ENCODE results near the gene LIPT2.
"Not testable (repeated sequence)": the region's sequence is repeated elsewhere in the genome, so short reads cannot be mapped to it uniquely, and the experiment has no call there.

The LIPT2 gene

DNA sequence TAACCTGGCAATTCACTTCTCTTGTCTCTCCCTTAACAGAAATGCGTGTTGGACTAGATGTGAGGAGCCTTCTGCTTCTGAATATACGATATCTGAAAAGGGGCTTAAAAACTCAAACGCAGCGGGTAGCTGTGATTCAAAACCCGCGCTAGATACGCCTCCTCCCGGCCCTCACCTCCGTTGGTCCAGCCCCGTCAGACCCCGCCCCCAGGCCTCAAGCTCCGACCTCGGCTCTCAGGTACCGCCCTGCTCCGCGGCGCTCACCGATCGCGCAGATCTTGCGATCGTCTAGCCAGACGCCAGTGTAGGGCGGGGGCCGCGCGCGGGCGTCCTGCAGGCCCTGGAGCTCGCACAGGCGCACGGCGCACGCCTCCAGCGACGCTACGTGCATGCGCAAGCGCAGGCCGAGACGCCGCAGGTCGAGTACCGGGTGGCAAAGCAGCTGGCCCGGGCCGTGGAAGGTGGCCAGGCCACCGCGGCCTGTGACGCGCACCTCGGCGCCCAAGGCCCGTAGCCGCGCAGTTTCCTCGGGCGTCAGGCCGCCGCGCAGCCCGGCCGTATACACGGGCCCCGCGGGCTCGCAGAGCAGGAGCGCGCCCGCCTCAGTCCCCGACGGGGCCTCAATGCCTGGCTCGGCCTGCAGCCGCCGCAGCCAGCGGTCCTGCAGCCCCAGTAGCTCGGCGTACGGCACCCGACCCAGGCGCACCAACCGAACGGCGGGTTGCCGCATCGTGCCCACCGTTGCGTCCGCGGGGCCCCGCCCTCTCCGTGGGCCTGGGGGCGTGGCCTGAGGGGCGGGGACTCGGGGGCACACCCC lies at the start of gene LIPT2:
LIPT2 (minus strand) TSS at position 751 of the 817 bp plus-strand sequence; CDS start at position 730, 21 bp downstream.
- peak; percentile 100 for DNase-seq (ENCODE audit: low read depth)
- peak within 1 kb of the TSS; percentile 76 for H3K4me3 ChIP-seq (ENCODE audit: low read depth, low read length)
- TF ChIP-seq, protein P1, sequence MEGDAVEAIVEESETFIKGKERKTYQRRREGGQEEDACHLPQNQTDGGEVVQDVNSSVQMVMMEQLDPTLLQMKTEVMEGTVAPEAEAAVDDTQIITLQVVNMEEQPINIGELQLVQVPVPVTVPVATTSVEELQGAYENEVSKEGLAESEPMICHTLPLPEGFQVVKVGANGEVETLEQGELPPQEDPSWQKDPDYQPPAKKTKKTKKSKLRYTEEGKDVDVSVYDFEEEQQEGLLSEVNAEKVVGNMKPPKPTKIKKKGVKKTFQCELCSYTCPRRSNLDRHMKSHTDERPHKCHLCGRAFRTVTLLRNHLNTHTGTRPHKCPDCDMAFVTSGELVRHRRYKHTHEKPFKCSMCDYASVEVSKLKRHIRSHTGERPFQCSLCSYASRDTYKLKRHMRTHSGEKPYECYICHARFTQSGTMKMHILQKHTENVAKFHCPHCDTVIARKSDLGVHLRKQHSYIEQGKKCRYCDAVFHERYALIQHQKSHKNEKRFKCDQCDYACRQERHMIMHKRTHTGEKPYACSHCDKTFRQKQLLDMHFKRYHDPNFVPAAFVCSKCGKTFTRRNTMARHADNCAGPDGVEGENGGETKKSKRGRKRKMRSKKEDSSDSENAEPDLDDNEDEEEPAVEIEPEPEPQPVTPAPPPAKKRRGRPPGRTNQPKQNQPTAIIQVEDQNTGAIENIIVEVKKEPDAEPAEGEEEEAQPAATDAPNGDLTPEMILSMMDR (IDR thresholded peaks at IDR 0.05; ENCODE audit: low read depth, low read length): no peak
- TF ChIP-seq, protein P2, sequence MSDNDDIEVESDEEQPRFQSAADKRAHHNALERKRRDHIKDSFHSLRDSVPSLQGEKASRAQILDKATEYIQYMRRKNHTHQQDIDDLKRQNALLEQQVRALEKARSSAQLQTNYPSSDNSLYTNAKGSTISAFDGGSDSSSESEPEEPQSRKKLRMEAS (IDR thresholded peaks at IDR 0.05; ENCODE audit: low read depth, low read length): peak; percentile 30; the same call in 1 of the 2 replicates
- TF ChIP-seq POLR2A (IDR thresholded peaks at IDR 0.05; ENCODE audit: extremely low read depth, insufficient read length): peak; percentile 90
- peak; percentile 65 for TF ChIP-seq MYC (IDR thresholded peaks at IDR 0.05; ENCODE audit: low read depth, low read length)

DNA sequence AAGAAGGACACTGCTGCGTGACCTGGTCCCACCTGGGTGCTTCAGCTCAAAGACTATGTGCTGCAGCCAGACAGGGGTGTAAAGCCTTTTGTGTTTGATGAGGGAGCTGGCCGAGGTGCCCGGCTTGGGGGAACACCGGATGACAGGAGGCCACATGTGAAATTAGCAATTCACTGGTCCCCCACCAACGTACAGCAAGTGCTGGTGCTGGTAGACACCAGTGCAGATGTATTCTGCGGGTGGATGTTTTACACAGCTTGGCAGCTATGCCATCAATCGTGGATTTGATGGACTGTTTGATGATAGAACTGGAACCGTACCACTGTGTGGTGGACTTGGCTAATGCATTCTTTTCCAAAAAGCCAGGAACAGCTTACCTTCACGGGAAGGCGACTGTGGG lies 47.9 kb upstream of the LIPT2 start:
- H3K4me3 ChIP-seq (ENCODE audit: low read depth, low read length): no peak overlapping the region
- TF ChIP-seq, protein P1 (IDR thresholded peaks at IDR 0.05; ENCODE audit: low read depth, low read length): no peak
- DNase-seq (ENCODE audit: low read depth): no peak

DNA sequence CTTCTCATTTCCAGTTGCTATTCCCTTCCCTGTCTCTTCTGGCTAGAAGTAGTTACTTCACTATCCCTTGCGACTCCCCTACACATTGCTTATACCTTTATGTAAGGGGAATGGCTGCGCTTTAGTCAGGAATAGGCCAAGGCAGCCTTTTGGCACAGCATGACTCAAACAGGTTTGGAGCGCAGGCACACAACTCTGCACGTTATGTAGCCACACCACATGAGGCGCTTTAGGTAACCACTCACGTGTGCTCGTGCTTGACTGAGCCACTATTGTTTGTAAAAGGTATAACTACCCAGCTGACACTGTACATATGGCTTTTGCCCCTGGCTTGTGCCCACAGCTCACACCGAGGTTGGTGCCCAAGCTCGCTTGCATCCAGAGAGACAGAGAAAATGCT lies 46.7 kb upstream of the LIPT2 start:
- TF ChIP-seq, protein P2 (IDR thresholded peaks at IDR 0.05; ENCODE audit: low read depth, low read length): no peak
- TF ChIP-seq POLR2A (IDR thresholded peaks at IDR 0.05; ENCODE audit: extremely low read depth, insufficient read length) (no peak), MYC (IDR thresholded peaks at IDR 0.05; ENCODE audit: low read depth, low read length) (no peak)
- TF ChIP-seq, protein P1 (IDR thresholded peaks at IDR 0.05; ENCODE audit: low read depth, low read length): no peak
- peak; percentile 12 for DNase-seq (ENCODE audit: low read depth)

DNA sequence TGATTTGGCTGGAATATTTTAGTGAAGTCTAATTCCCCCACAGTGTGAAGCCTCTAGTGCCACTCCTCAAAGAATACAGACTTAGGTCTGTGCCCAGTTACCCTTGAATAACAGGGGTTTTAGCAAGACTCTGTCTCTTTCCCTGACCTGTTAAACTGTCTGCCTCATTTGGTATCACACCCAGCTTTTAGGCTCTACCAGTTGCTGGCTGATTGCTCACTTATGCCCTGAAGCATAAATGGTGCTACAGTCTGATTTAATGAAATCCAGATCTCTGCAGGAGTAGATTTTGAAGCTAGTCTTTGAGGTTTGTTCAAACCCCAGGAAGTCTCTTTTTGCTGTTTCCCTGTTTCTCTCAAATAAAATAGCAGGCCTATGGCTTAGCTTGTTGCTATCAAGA lies 45.2 kb upstream of the LIPT2 start:
- H3K4me3 ChIP-seq (ENCODE audit: low read depth, low read length): no peak overlapping the region
- DNase-seq (ENCODE audit: low read depth): no peak
- TF ChIP-seq MYC (IDR thresholded peaks at IDR 0.05; ENCODE audit: low read depth, low read length) (no peak), POLR2A (IDR thresholded peaks at IDR 0.05; ENCODE audit: extremely low read depth, insufficient read length) (no peak)
- TF ChIP-seq, protein P2 (IDR thresholded peaks at IDR 0.05; ENCODE audit: low read depth, low read length): no peak
- TF ChIP-seq, protein P1 (IDR thresholded peaks at IDR 0.05; ENCODE audit: low read depth, low read length): no peak

More for the DNA sequence above, 46.7 kb upstream of the LIPT2 start:
- no peak overlapping the region for H3K4me3 ChIP-seq (ENCODE audit: low read depth, low read length)

DNA sequence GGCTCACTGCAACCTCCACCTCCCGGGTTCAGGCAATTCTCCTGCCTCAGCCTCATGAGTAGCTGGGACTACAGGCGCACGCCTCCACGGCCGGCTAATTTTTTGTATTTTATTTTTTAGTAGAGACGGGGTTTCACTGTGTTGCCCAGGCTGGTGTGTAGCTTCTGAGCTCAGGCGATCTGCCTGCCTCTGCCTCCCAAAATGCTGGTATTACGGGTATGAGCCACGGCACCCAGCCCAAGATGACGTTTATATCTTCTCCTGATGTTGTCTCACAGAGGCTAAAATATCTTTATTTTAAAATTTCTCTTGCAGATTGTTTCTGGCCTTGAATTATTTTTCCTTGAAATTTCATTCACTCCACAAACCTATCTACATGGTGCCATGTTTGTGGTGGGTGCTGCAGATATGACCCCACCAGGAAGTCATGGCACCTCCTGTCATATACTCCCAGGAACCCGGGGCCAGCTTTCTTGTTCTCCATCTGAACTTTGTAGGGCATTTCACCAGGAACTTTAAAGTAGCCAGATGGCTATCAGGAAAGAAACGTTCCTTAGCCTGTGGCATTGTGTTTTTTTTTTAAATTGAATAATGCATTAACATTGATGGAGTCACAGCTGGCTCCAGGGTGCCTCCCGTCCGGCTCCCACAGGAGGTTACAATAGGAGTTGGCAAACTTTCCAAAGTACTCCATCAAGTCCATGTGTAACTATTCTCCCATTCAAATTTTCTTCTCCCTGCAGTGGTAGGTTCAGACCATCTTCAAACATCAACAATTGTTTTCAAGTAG lies 42.0 kb upstream of the LIPT2 start:
- TF ChIP-seq POLR2A (IDR thresholded peaks at IDR 0.05; ENCODE audit: extremely low read depth, insufficient read length): no peak
- TF ChIP-seq, protein P2 (IDR thresholded peaks at IDR 0.05; ENCODE audit: low read depth, low read length): no peak
- TF ChIP-seq, protein P1 (IDR thresholded peaks at IDR 0.05; ENCODE audit: low read depth, low read length): no peak
- no peak overlapping the region for H3K4me3 ChIP-seq (ENCODE audit: low read depth, low read length)

DNA sequence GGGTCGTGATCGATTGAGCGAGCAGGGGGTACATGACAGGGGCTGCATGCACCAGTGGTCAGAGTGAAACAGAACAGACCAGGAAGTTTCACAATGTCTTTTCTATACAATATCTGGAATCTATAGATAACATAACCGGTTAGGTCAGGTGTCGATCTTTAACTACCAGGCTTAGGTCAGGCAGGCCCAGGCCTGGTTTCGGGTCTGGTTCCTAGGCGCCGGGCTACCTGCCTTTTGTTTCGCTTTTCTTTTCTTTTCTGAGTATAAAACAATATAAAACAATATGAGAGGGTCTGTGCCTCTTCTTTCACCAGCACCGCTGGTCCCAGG lies 41.4 kb upstream of the LIPT2 start:
- not testable (repeated sequence) for H3K4me3 ChIP-seq (ENCODE audit: low read depth, low read length); DNase-seq (ENCODE audit: low read depth)

More for the DNA sequence above, 42.0 kb upstream of the LIPT2 start:
- DNase-seq (ENCODE audit: low read depth): no peak

All from NB4 (cell line).